K562 (cell line): ENCODE results near the gene CRKL. TPM values are rescaled to one million over a fixed set of nuclear protein-coding genes. Genes with fewer than 3 reads are reported as not detected.

ENCODE experiments used
- CREB1 ChIP-seq, 2 experiments: sonication (generic) in 1 of 2; formaldehyde crosslinking in 1 of 2; IDR thresholded peaks; 2 replicates each; pipeline versions ENCODE4 v1.6.1 to v1.8.0; 2012 to 2022; ENCODE audit warnings: inconsistent platforms in 1 of 2, mild to moderate bottlenecking in 1 of 2, missing genetic modification reagents in 1 of 2, moderate library complexity in 1 of 2
- ETS2 ChIP-seq: IDR thresholded peaks from 2 replicates; pipeline ENCODE4 v1.6.1; 2016; ENCODE audit warnings: borderline replicate concordance, missing genetic modification characterization, mild to moderate bottlenecking, moderate library complexity, missing compliant biosample characterization; ENCODE audit not compliant: poor library complexity, severe bottlenecking
- FOXK2 ChIP-seq, 2 experiments: fragments of 450-650 bp; IDR thresholded peaks in 1 of 2; conservative IDR thresholded peaks in 1 of 2; 2 replicates each; pipeline ENCODE4 v1.6.1; 2016; ENCODE audit warnings: low read depth in 2 of 2, mild to moderate bottlenecking in 1 of 2
- FOXM1 ChIP-seq, 2 experiments: fragments of 450-650 bp in 1 of 2; sonication (generic) in 1 of 2; formaldehyde crosslinking in 1 of 2; IDR thresholded peaks; 2 replicates each; pipeline versions ENCODE4 v1.6.1 to v1.9.0; 2017 to 2022; ENCODE audit warnings: low read depth in 2 of 2, mild to moderate bottlenecking in 2 of 2, missing genetic modification reagents in 1 of 2, moderate library complexity in 1 of 2
- GABPB2 ChIP-seq: fragments of 250-450 bp; sonication (Bioruptor Pico); conservative IDR thresholded peaks from 2 replicates; pipeline ENCODE4 v1.5.1; 2021; ENCODE audit warnings: mild to moderate bottlenecking
- GTF2A2 ChIP-seq: IDR thresholded peaks from 2 replicates; pipeline ENCODE4 v1.6.1; 2016; ENCODE audit warnings: mild to moderate bottlenecking, missing genetic modification characterization, missing compliant biosample characterization
- L3MBTL2 ChIP-seq: fragments of 450-650 bp; IDR thresholded peaks from 2 replicates; pipeline ENCODE4 v1.6.1; 2016; ENCODE audit warnings: mild to moderate bottlenecking, moderate library complexity
- PHB ChIP-seq: fragments of 250-450 bp; sonication (Bioruptor Pico); IDR thresholded peaks from 2 replicates; pipeline ENCODE4 v1.5.0; 2021
- PHF20 ChIP-seq: fragments of 450-650 bp; IDR thresholded peaks from 2 replicates; pipeline ENCODE4 v1.6.1; 2018; ENCODE audit not compliant: partially characterized antibody
- RBM15 ChIP-seq: fragments of 200-400 bp; formaldehyde crosslinking; IDR thresholded peaks from 2 replicates; pipeline ENCODE4 v1.6.1; 2018; ENCODE audit warnings: mild to moderate bottlenecking, low read length, moderate library complexity; ENCODE audit not compliant: insufficient read depth
- SMARCB1 ChIP-seq: IDR thresholded peaks from 2 replicates; pipeline ENCODE4 v1.6.1; 2011; ENCODE audit warnings: improper control_type of control experiment, low read depth; ENCODE audit not compliant: insufficient read length
- SNIP1 ChIP-seq: fragments of 450-650 bp; IDR thresholded peaks from 2 replicates; pipeline ENCODE4 v1.7.1; 2017; ENCODE audit warnings: low read depth, mild to moderate bottlenecking
- SOX6 ChIP-seq: fragments of 450-650 bp; IDR thresholded peaks from 2 replicates; pipeline ENCODE4 v1.6.1; 2014; ENCODE audit warnings: mild to moderate bottlenecking
- SRF ChIP-seq, 2 experiments: fragments of 250-450, 450-650 bp in 1 of 2; sonication (Bioruptor Pico) in 1 of 2; sonication (generic) in 1 of 2; formaldehyde crosslinking; IDR thresholded peaks; 2 replicates each; pipeline versions ENCODE4 v1.5.0 to v1.5.1; 2020 to 2022; ENCODE audit warnings: mild to moderate bottlenecking in 1 of 2, missing genetic modification reagents in 1 of 2
- TSHZ1 ChIP-seq: fragments of 250-450 bp; sonication (Bioruptor Pico); IDR thresholded peaks from 2 replicates; pipeline ENCODE4 v1.4.0; 2020; ENCODE audit warnings: mild to moderate bottlenecking, moderate library complexity
- XRCC4 ChIP-seq: IDR thresholded peaks from one replicate; pipeline ENCODE4 v1.6.1; 2011; ENCODE audit not compliant: insufficient read depth, insufficient read length; ENCODE audit errors: extremely low read depth
- ZNF121 ChIP-seq: sonication (generic); formaldehyde crosslinking; conservative IDR thresholded peaks from 2 replicates; pipeline ENCODE4 v1.8.0; 2022; ENCODE audit warnings: missing genetic modification reagents
- ZNF41 ChIP-seq: fragments of 250-450 bp; sonication (Bioruptor Pico); conservative IDR thresholded peaks from 2 replicates; pipeline ENCODE4 v1.4.0; 2020; ENCODE audit warnings: mild to moderate bottlenecking
- ZNF561 ChIP-seq: fragments of 450-650 bp; formaldehyde crosslinking; conservative IDR thresholded peaks from 2 replicates; pipeline ENCODE4 v1.4.0; 2020; ENCODE audit warnings: mild to moderate bottlenecking, moderate library complexity
- ZNF639 ChIP-seq, 2 experiments: fragments of 200-800 bp in 1 of 2; sonication (Bioruptor generic) in 1 of 2; sonication (generic) in 1 of 2; formaldehyde crosslinking in 1 of 2; IDR thresholded peaks in 1 of 2; conservative IDR thresholded peaks in 1 of 2; 2 replicates each; pipeline versions ENCODE4 v1.5.0 to v1.6.1; 2016 to 2020; ENCODE audit warnings: missing compliant biosample characterization in 1 of 2, missing genetic modification characterization in 1 of 2, missing genetic modification reagents in 1 of 2
- polyA plus RNA-seq, 8 experiments: library from polyadenylated mRNA; depleted of rRNA in 4 of 8; stranded (reverse) in 5 of 8; unstranded in 3 of 8; fragments of >200 nt; fragmentation: Nextera tagmentation in 2 of 8; fragmentation: Illumina TruSeq in 1 of 8; extraction: Ambion mirVana in 2 of 8; extraction: Trizol in 1 of 8; gene quantifications; 2 replicates each; pipeline versions ENCODE4 v1.2.1 to v1.2.3, GENCODE V29; 2011 to 2014; ENCODE audit warnings: inconsistent platforms in 1 of 8, missing spikeins in 1 of 8
- total RNA-seq, 7 experiments: library from RNA; depleted of rRNA in 6 of 7; stranded (reverse); fragments of >200 nt in 6 of 7; fragmentation: Illumina TruSeq in 2 of 7; extraction: Trizol in 2 of 7; gene quantifications; 2 replicates each; pipeline versions ENCODE4 v1.2.1 to v1.2.3, GENCODE V29; 2011 to 2021; ENCODE audit warnings: low replicate concordance in 1 of 7
- TF ChIP-seq, protein P1 (sequence below): sonication (generic); formaldehyde crosslinking; IDR thresholded peaks from 2 replicates; pipeline ENCODE4 v1.8.0; 2023; ENCODE audit warnings: mild to moderate bottlenecking, missing genetic modification reagents

CRKL gene
- total and polyA plus RNA-seq, 9 of the 15 experiments (the other 6 are each of a cell fraction or from before 2014, with no cell fraction given): 100 to 263 (median 124) TPM

DNA sequence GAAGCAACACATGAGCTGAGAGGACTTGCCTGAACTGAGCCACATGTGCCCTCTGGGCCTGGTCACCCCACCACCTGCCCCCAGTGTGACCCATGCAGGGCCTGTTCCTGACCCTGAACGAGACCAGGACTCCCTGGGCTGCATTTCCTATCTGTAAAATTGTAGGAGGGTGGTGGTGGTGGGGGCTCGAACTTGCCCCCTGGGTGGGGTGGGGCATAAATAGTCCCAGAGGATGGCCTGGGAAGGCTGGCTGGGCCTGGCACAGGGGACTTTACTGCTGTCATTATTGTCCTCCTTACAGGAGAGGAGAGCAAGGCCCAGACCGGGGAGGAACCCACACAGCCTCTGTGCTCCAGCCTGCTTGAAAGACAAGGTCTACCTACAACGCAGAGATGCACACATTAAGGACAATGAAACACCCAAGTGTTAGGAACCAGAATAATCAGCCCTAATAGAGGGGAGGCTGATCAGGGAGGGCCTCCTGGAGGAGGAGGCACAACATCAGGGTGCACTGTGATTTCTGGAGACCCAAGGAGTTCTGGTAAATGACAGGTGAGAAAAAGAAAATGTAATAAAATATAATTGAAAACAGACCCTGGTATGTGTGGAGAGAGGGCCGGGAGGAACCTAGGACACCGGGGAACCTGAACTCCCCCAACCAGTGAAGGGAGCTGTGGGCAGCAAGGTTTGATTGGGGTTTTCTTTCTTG lies 47.0 kb downstream of the CRKL start (continued):
- TF ChIP-seq, protein P1, sequence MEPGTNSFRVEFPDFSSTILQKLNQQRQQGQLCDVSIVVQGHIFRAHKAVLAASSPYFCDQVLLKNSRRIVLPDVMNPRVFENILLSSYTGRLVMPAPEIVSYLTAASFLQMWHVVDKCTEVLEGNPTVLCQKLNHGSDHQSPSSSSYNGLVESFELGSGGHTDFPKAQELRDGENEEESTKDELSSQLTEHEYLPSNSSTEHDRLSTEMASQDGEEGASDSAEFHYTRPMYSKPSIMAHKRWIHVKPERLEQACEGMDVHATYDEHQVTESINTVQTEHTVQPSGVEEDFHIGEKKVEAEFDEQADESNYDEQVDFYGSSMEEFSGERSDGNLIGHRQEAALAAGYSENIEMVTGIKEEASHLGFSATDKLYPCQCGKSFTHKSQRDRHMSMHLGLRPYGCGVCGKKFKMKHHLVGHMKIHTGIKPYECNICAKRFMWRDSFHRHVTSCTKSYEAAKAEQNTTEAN (CRISPR knock-in tag): no peak
- TF ChIP-seq SRF (CRISPR knock-in tag; IDR thresholded peaks at IDR 0.05) (no peak), ETS2 (tag) (no peak), ZNF41 (CRISPR knock-in tag) (0 out of 2 replicates have a peak, but pooled peaks have one; percentile 10), FOXK2 (conservative IDR thresholded peaks at IDR 0.05 in 1 of 2, IDR thresholded peaks at IDR 0.05 in 1 of 2; ENCODE audit: low read depth in 2 of 2) (no peak), FOXM1 (IDR thresholded peaks at IDR 0.05; ENCODE audit: low read depth) (no peak), FOXM1 (CRISPR knock-in tag; IDR thresholded peaks at IDR 0.05; ENCODE audit: low read depth) (no peak), GTF2A2 (no peak), ZNF639 (CRISPR knock-in tag; conservative IDR thresholded peaks at IDR 0.05 in 1 of 2, IDR thresholded peaks at IDR 0.05 in 1 of 2) (no peak), ZNF121 (CRISPR knock-in tag) (no peak), GABPB2 (CRISPR knock-in tag) (no peak), RBM15 (no peak), PHB (CRISPR knock-in tag) (peak; percentile 18; the same call in 1 of the 2 replicates), SOX6 (no peak), SMARCB1 (no peak), L3MBTL2 (no peak), SNIP1 (no peak), CREB1 (IDR thresholded peaks at IDR 0.05) (no peak), CREB1 (CRISPR knock-in tag; IDR thresholded peaks at IDR 0.05) (peak; percentile 36; the same call in 1 of the 2 replicates), TSHZ1 (CRISPR knock-in tag) (no peak), PHF20 (no peak), XRCC4 (no peak), ZNF561 (CRISPR knock-in tag) (no peak; the same call in 1 of the 2 replicates)
